Tibial nerve (tissue), 4 donors: Measurements from ENCODE around the gene JAG2. TPM values are rescaled to one million over a fixed set of nuclear protein-coding genes. Genes with fewer than 3 reads are reported as not detected.

Source experiments
- DNase-seq, 2 donors: peaks; one replicate each; pipeline ENCODE4 v3.0.0-alpha.2; 2019; ENCODE audit warnings: low spot score in 2 of 2
- H3K27ac ChIP-seq, 4 donors: fragments of 200-600 bp; sonication (generic) in 3 of 4; one replicate each; pipeline ENCODE4 v1.5.1; 2017 to 2019; ENCODE audit warnings: mild to moderate bottlenecking in 1 of 4
- H3K27me3 ChIP-seq, 2 donors: fragments of 200-600 bp; sonication (generic) in 1 of 2; one replicate each; pipeline versions ENCODE4 v1.5.1 to v1.6.0; 2017 to 2019
- H3K36me3 ChIP-seq, 3 donors: fragments of 200-600 bp; sonication (generic); one replicate each; pipeline ENCODE4 v1.5.1; 2018 to 2019
- H3K4me1 ChIP-seq, 4 donors: fragments of 200-600 bp; sonication (generic) in 3 of 4; one replicate each; pipeline ENCODE4 v1.5.1; 2017 to 2019
- H3K4me3 ChIP-seq, 4 donors: fragments of 200-600 bp; sonication (generic) in 3 of 4; one replicate each; pipeline ENCODE4 v1.5.1; 2017 to 2019; ENCODE audit warnings: mild to moderate bottlenecking in 1 of 4, moderate library complexity in 1 of 4
- H3K9me3 ChIP-seq, 4 donors: fragments of 200-600 bp; sonication (generic) in 3 of 4; one replicate each; pipeline ENCODE4 v1.5.1; 2017 to 2019
- EP300 ChIP-seq, 2 donors: sonication (generic); formaldehyde crosslinking; IDR thresholded peaks; one replicate each; pipeline ENCODE4 v1.6.1; 2017; ENCODE audit warnings: antibody characterized with exemption in 2 of 2, mild to moderate bottlenecking in 1 of 2
- POLR2A ChIP-seq, 2 donors: fragments of 450-650 bp; IDR thresholded peaks; one replicate each; pipeline ENCODE4 v1.6.1; 2017; ENCODE audit warnings: antibody characterized with exemption in 2 of 2, mild to moderate bottlenecking in 2 of 2, moderate library complexity in 2 of 2
- WGBS, 2 donors: methylation state at CpG; one replicate each; pipeline ENCODE4 v1.1.5; 2018; 5-methylcytosine and 5-hydroxymethylcytosine counted together
- total RNA-seq, 4 donors: library from RNA; depleted of rRNA; stranded (reverse); fragments of >200 nt; gene quantifications; one replicate each; pipeline ENCODE4 v1.1.0, GENCODE V29; 2016
- TF ChIP-seq, protein P1 (sequence below), 5 experiments: fragments of 200-600 bp in 3 of 5; fragments of 450-650 bp in 2 of 5; sonication (generic) in 3 of 5; IDR thresholded peaks; one replicate each; pipeline ENCODE4 v1.5.1; 2016 to 2019; ENCODE audit warnings: antibody characterized with exemption in 5 of 5, mild to moderate bottlenecking in 3 of 5, moderate library complexity in 2 of 5

JAG2 gene
- total RNA-seq, 4 donors from 2014 or later = 7.4 to 13.8 (median 12.8) TPM

DNA sequence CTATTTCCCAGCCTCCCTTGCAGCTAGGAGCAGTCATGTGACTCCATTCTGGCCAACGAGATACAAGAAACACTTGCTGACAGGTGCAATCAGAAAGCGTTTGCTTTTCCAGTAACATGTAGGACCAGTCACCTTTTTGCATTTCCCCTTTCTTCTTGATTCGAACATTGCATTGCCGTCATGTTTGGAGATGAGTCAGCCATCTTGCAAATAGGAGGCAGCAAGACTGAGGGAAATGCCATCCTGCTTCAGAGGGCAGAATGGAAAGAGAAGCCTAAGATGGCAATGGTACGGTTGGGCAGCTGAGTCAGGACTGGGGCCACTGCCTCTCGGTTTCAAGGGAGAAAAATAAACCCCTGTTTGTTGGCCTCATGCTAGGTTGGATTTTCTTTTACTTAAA is 68.8 kb downstream of the JAG2 start:
- peaks cover 0 to 7% of the 10 kb centered on the region in 2 donors for H3K27me3 ChIP-seq
- whole genome bisulfite sequencing, 2 donors = 72 to 82% methylated on average over 6 of the region's 6 CpGs
- H3K4me1 ChIP-seq = no peaks in the 10 kb centered on the region
- H3K27ac ChIP-seq = no peak overlapping the region
- H3K36me3 ChIP-seq = no peaks in the 10 kb centered on the region
- no peak overlapping the region for H3K4me3 ChIP-seq
- TF ChIP-seq, protein P1, sequence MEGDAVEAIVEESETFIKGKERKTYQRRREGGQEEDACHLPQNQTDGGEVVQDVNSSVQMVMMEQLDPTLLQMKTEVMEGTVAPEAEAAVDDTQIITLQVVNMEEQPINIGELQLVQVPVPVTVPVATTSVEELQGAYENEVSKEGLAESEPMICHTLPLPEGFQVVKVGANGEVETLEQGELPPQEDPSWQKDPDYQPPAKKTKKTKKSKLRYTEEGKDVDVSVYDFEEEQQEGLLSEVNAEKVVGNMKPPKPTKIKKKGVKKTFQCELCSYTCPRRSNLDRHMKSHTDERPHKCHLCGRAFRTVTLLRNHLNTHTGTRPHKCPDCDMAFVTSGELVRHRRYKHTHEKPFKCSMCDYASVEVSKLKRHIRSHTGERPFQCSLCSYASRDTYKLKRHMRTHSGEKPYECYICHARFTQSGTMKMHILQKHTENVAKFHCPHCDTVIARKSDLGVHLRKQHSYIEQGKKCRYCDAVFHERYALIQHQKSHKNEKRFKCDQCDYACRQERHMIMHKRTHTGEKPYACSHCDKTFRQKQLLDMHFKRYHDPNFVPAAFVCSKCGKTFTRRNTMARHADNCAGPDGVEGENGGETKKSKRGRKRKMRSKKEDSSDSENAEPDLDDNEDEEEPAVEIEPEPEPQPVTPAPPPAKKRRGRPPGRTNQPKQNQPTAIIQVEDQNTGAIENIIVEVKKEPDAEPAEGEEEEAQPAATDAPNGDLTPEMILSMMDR (IDR thresholded peaks at IDR 0.05) = no peak
- TF ChIP-seq POLR2A (IDR thresholded peaks at IDR 0.05) = no peak
- TF ChIP-seq EP300 (IDR thresholded peaks at IDR 0.05) = no peak
- peaks cover 0 to 29% (median 0%) of the 10 kb centered on the region in 4 donors for H3K9me3 ChIP-seq
- no peak for DNase-seq

DNA sequence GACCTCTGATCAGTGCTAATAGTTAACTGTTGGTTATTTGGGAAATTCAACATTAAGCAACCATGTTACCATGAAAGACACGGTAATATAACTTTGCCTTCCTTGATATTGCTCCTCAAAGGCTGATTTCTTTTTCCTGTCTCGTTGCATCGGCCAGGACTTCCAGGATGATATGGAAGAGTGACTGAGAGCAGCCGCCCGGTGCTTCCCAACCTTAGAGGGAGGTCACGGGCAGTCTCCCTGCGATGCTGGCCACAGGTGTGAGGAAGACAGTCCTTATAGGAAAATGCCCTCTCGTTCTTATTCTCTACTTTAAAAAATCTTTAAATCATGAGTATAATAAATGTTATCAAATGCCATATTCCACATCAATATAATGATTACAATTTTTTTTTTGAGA is 70.3 kb downstream of the JAG2 start:
- peaks cover 0 to 5% of the 10 kb centered on the region in 2 donors for H3K27me3 ChIP-seq
- no peak overlapping the region for H3K27ac ChIP-seq
- peaks cover 0 to 18% (median 0%) of the 10 kb centered on the region in 4 donors for H3K9me3 ChIP-seq
- TF ChIP-seq EP300 (IDR thresholded peaks at IDR 0.05) (no peak), POLR2A (IDR thresholded peaks at IDR 0.05) (no peak)
- TF ChIP-seq, protein P1 (IDR thresholded peaks at IDR 0.05) = no peak
- DNase-seq = no peak
- H3K4me1 ChIP-seq = peaks cover 0 to 13% (median 6%) of the 10 kb centered on the region in 4 donors
- no peaks in the 10 kb centered on the region for H3K36me3 ChIP-seq
- H3K4me3 ChIP-seq = no peak overlapping the region
- 81 to 88% methylated on average over 8 of the region's 8 CpGs for WGBS, 2 donors

DNA sequence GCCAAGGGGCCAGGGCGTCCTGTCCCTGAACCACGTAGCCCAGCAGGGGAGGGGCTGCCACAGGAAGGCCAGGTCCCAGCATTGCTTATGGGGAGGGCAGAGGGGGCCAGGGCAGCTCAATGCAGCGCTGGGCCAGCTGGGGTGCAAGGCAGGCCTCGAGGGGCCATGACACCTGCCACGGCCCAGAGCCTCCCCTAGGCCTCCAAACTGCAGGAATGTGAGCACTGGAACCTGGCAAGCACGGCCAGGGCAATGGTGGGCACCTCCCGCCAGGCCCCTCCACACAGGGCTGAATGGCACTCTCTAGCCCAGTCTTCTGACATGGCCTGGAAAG is 70.8 kb downstream of the JAG2 start:
- TF ChIP-seq, protein P1 (IDR thresholded peaks at IDR 0.05) = no peak
- TF ChIP-seq POLR2A (IDR thresholded peaks at IDR 0.05) (no peak), EP300 (IDR thresholded peaks at IDR 0.05) (no peak)
- no peak overlapping the region for H3K4me3 ChIP-seq
- no peaks in the 10 kb centered on the region for H3K27me3 ChIP-seq
- peaks cover 0 to 12% (median 0%) of the 10 kb centered on the region in 4 donors for H3K9me3 ChIP-seq
- H3K27ac ChIP-seq = no peak overlapping the region
- WGBS, 2 donors = 62 to 77% methylated on average over 7 of the region's 7 CpGs
- H3K4me1 ChIP-seq = peaks cover 0 to 17% (median 7%) of the 10 kb centered on the region in 4 donors
- no peaks in the 10 kb centered on the region for H3K36me3 ChIP-seq
- DNase-seq = no peak

DNA sequence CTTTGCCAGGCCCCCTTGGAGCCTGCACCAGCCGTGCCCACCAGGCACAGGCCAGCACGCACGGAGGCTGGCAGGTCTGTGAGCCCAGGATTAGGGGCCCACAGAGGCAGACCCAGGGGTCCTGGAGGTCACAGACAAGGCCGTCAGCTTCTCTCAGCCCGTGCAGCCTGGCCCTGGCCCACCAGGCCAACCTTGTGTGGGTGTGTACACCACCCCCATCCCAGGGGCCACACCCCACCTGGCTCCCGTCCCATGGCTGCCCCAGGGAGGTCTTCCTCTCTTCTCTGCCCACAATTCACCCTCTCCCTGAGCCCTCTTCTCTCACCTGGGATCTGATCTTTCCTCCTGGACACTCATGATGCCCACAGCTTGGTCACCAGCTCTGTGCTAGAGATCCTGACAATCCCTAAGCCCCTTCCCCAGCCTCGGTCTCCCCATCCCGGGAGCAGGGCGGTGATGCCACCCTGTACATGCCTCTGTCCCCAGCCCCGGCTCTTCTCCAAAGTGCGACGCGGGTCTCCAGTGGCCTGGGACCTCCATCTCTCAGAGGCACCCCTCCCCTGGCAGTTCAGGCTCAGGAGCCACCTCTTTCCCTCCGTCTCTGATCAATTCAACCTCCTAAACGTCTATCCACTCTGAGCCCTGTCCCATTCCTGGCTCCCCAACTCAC is 72.2 kb downstream of the JAG2 start:
- TF ChIP-seq, protein P1 (IDR thresholded peaks at IDR 0.05) = no peak
- TF ChIP-seq POLR2A (IDR thresholded peaks at IDR 0.05) (no peak), EP300 (IDR thresholded peaks at IDR 0.05) (no peak)
- H3K27me3 ChIP-seq = no peaks in the 10 kb centered on the region
- peaks cover 0 to 31% (median 17%) of the 10 kb centered on the region in 4 donors for H3K4me1 ChIP-seq
- H3K4me3 ChIP-seq = no peak overlapping the region
- 78 to 83% methylated on average over 14 to 15 of the region's 15 CpGs for WGBS, 2 donors
- H3K27ac ChIP-seq = no peak overlapping the region
- no peak for DNase-seq
- H3K9me3 ChIP-seq = peaks cover 0 to 12% (median 0%) of the 10 kb centered on the region in 4 donors
- no peaks in the 10 kb centered on the region for H3K36me3 ChIP-seq

DNA sequence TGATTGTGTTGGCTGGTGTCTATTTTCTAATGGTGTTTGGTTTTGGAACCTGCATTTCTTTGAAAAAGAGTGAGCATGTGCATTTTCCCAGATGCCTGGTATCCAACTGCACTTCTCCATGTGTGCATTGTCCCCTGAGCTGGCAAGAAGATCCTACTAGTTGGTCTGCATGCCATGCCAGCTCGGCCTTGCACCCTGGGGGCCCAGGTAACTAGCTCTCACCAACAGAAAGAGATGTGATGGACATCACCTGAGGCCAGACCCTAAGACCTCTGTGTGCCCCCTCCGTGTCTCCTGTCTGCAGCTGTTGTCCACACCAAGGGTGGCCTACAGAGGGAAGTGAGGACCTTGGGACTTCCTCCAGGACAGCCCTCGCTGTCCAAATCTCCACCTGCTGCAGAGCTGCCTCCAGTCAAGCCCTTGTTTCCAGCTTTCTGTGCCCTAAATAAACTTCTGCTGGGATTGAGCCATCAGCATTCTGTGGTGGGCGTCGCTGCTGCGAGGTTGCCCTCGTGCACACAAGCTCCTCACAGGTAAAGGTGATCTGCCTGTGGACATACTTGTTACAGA is 73.3 kb downstream of the JAG2 start:
- DNase-seq = no peak
- TF ChIP-seq POLR2A (IDR thresholded peaks at IDR 0.05) (no peak), EP300 (IDR thresholded peaks at IDR 0.05) (no peak)
- TF ChIP-seq, protein P1 (IDR thresholded peaks at IDR 0.05) = no peak
- WGBS, 2 donors = 95 to 96% methylated on average over 7 of the region's 7 CpGs

More for the DNA sequence above, 73.3 kb downstream of the JAG2 start:
- Histone ChIP-seq H3K27ac (no peak overlapping the region), H3K9me3 (peaks cover 0 to 12% (median 0%) of the 10 kb centered on the region in 4 donors), H3K36me3 (no peaks in the 10 kb centered on the region), H3K4me1 (peaks cover 0 to 42% (median 26%) of the 10 kb centered on the region in 4 donors), H3K27me3 (no peaks in the 10 kb centered on the region), H3K4me3 (no peak overlapping the region)
